ENCODE measurements around the gene CRB2.

The CRB2 gene

GRCh38 chr9:123355761-123356431, at the start of gene CRB2:
CRB2 (plus strand) TSS chr9:123356197; CDS start chr9:123356261, 64 bp downstream.
- DNase-seq: no peak

DNA sequence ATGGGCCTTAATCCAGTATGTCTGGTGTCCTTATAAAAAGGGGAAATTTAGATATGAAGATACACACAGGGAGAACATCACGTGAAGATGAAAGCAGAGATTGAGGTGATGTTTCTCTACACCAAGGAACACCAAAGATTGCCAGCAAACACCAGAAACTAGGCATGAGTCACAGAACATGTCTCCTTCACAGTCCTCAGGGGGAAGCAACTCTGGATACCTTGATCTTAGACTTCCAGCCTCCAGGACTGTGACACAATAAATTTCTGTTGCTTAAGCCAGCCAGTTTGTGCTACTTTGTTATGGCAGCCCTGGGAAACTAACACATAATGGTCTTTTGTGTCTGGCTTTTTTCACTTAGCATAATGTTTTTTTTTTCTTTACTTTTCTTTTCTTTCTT, 46.4 kb upstream of the CRB2 start:
- no peak for DNase-seq

DNA sequence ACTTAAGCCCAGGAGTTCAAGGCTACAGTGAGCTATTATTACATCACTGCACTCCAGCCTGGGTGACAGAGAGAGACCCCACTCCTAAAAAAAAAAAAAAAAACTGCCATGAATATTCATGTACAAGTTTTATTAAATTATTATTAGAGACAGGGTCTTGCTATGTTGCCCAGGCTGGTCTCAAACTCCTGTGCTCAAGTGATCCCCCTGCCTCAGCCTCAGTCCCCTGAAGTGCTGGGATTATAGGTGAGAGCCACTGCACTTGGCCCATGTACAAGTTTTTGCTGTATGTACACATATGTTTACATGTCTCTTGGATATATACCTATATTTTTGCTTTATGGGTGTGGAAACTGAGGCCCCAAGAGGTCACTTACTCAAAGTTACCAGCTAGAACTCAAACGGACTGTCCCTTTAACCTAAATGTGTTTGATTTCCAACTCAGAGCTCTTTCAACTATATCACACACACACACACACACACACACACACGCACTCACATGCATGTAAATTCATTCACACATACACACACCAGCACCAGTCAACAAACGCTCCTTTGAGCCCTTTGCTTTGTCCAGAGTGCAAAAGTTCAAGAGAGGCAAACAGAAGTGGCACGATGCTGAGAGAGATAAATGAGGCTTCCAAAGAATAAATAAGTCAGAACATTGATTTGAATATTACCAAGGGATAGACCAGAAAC, 45.3 kb upstream of the CRB2 start:
- no peak for DNase-seq

- no peak for DNase-seq
These were observed 44.7 kb upstream of the CRB2 start for GRCh38 chr9:123311250-123311752.

DNA sequence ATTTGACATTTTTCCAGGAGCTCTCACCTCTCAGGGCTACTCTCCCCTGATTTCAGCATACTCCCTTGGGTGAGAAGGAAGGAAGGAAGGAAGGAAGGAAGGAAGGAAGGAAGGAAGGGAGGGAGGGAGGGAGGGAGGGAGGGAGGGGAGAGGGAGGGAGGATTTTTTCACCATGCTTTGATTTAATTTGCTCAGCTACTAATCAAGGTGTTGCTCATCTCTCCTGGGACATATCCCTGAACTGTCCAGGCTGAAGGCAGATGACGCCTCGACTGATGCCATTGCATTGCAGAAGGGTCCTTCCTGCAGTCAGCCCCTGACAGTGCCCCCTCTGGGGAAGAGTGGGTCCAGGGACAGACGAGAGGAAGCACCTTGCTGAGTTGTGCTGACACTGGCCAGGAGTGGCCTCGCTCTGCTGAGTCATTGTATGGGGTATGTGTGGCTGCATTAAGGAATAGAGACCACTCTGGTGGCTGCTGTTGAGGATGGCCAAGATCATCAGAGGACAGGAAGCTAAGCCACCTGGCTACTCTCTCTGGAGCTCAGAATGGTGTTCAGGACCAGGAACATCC, 43.6 kb upstream of the CRB2 start:
- no peak for DNase-seq

DNA sequence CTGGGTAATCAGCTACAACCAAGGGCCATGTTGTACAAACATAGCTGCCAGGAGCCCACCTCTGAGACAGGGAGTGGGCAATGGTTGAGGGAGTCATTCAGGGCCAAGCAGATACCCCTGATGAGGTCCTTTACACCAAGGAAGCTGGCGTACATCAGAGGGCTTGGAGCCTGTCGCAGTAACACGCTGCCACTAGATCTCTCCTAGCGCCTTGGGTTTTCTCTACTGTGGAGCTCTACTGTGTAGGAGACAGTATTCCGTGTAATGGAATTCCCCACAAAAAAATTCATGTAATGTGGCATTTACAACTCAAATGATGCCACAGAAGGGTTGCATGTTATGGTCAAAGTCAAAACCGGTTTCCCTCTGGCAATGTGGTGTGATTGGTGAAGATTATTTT, 41.4 kb upstream of the CRB2 start:
- DNase-seq: no peak

- DNase-seq: no peak
These were observed 40.4 kb upstream of the CRB2 start for GRCh38 chr9:123315635-123316034.

GRCh38 chr9:123316053-123316718, 39.8 kb upstream of the CRB2 start:
- no peak for DNase-seq

DNA sequence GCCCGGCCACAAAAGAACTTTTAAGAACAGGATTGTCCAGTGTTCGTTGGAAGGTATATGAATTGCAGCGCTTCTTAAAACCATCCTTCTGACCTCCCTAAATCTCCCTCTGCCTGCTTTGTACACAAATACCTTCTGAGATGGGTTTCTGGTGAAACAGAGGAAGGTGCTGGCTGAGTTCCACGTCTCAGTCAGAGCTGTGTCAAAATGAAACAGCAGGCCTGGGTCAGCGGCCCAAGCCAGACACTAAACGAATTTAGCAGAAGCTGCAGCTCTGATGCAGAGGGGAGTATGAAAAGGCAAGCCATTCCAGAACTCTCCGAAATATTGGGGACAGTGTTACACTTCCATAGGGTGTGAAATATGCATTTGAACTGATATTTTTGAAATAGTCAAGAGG, 37.8 kb upstream of the CRB2 start:
- DNase-seq: no peak

DNA sequence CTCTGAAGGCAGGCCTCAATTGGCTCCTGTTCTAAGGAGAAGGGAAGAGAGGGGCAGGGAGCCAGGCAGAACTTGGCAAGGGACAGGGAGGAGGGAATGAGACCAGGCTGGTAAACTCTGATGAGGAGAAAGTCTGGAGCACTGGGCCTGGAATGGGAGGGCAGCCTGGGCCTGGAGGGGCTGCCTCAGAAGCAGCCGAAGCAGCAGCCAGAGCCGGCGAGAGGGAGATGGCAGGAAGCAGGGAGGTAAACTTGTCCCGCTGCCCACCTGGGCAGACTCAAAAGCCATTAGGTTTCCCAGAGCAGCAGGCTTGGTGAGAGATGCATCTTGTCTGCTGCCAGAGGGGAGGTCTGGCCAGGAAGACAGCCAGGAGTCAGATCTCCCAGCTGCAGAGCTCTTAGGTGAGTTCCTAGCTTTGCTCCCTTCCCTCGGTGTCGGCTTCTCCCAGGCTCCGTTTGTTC, 37.0 kb upstream of the CRB2 start:
- DNase-seq: no peak

DNA sequence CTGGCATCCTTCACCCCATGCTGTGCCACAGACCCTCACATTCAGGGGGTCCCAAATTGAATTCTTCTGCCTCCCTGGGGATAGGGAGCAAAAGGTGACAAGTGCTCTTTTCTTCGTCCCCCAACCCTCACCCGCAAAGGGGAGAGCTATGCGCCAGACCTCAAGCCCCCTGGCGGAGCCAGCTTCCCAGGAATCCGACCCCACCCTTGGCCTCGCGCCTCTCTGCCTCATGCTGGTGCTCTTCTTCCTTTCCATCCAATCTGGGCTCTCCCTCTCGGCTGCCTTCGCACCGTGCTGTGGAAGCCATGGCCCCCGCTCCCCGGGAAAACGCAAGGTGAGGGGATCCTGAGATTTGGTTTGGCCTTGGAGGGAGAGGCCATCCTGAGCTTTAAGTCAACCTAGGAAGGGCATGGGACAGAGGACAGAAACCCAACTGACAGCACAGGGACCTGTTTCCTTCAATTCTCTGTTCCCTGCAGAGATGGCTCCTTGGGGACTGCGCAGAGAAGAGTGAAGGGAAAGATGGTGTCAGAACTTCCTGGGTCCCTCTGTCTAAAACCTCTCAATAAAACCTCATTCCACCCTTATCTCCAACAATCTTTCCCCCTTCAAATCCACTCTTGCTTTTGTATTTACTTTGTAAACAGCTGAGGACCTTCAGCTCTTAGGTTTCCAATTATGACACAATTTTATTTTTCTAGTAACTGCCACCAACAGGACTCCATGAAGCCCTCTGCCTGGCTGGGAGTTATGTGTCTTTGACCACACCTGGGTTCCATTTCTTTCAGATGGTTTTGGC, 36.3 kb upstream of the CRB2 start:
- no peak for DNase-seq

- DNase-seq: no peak
These were observed 35.2 kb upstream of the CRB2 start for GRCh38 chr9:123320814-123321213.

- DNase-seq: no peak
These were observed 34.3 kb upstream of the CRB2 start for GRCh38 chr9:123321616-123322272.

DNA sequence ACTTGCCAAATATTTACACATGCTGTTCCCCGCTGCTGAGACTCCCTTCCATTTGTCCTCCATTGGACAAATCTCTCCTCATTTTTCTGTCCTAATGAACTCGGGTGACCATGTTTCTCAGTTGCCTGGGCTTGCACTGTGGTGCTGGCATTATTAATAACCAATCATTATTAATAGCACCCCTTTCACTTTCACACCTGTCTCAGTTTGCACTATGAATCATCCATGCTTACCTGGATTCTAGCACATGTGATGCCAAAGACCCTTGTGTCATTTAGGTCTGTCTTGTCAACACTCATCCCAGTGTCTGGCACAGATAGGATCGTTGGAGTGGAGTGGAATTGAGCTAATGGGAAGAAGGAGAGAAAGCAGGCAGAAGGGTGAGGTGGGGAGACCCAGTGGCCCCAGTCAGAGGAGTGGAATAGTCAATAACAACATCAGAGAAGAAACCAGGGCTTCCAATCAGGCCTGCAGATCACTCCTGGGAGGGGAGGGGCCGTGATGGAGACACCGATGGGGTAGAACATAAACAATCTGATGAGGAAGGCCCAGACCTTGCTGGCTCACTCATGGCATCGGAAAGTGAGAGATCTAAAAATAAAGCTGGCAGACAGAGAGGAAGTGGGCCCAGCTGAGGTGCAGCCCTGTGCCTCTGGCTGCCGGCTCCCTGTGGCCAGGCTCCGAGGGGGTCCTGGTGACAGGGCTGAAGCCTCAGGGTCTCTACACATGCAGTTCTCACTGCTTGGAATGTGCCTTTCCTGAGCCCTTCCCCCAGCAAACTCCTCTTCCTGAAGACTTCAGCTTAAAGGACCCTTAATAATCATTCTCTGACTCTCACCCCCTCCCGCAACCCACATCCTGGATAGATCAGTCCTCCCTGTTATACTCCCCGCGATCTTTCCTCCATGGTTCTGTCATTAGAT, 33.5 kb upstream of the CRB2 start:
- DNase-seq: peak; percentile 56

DNA sequence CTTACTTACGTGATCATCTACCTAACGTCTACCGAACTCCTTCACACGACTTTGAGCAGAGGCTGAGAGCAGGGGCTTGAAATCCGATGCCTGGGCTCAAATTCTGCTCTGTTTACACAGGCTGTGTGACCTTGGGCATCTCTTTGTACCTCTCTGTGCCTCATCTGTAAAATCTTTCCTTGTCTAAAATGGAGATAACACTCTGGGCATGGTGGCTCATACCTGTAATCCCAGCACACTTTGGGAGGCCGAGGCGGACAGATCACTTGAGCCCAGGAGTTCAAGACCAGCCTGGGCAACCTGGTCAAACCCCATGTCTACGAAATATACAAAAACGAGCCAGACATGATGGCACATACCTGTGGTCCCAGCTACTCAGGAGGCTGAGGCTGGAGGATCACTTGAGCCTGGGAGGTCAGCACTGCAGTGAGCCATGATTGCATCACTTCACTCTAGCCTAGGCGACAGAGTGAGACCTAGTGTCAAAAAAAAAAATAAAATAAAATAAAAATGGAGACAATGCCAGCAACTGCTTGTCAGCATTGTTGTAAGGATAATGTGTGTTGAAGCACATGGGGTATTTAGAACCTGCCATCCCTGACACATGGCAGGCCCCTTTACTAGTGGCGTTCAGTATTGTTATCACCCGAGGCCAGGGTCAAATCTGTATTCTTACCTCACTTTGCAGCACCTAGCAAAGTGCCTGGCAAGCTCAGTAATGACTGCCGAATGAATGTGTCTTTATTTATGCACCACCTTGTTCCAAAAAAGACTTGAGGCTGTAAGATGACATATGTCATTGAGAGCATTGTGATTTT, 32.6 kb upstream of the CRB2 start:
- no peak for DNase-seq

DNA sequence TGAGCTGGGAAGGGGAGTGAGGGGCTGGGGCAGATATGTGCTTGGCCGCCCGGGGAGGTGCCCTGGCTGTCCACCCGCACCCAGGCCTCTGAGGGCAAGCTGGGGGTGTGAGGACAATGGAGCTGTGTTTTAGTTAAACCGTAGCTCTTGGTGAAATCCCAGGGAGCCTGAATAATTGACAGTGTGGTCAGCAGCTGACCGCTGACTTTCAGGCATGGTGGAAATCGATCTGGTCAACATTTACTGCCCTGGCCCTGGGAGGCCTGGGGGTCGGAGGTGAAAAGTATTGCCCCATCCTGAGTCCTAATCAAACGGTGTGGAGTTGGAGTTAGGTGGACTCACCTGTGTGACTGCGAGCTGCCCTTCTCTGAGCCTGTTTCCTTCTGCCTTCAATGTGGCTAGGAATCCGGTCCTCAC, 31.2 kb upstream of the CRB2 start:
- DNase-seq: no peak

DNA sequence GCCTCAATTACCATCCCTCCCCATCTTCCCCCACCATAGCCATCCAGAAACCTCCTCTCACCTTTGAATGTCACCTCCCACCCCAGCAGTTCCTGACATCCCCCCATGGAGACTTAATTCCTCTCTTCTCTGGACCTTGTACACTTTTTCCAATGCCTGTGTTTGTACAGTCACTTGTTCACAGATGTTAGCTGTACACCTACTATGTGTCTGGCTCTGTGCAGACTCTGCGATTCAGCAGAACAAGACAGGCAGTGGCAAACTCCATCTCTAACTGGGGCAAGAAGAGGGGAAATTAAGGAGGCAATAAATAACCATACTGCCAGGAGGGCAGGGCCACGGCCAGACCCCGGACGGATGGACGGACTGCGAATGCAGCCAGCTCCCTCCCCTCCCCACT, 29.8 kb upstream of the CRB2 start:
- DNase-seq: no peak

GRCh38 chr9:123326662-123327093, 29.3 kb upstream of the CRB2 start:
- DNase-seq: no peak

- DNase-seq: no peak
These were observed 28.3 kb upstream of the CRB2 start for GRCh38 chr9:123327697-123328100.
